Measurements from ENCODE around the gene CKS1B.

The CKS1B gene

GRCh38 chr1:155002464-155003226, 28.2 kb downstream of the CKS1B start, which contains the start of gene ZBTB7B:
Gene ZBTB7B, plus strand, starts transcription at chr1:155002802. Its CDS starts 11,859 bp downstream, at chr1:155014661.
- DNase-seq (ENCODE audit: low spot score): peak; percentile 76

- no peak for DNase-seq (ENCODE audit: low spot score)
Measured at GRCh38 chr1:155003227-155003765, 28.8 kb downstream of the CKS1B start.

GRCh38 chr1:155003766-155004351, 29.4 kb downstream of the CKS1B start:
- peak; percentile 62 for DNase-seq (ENCODE audit: low spot score)

- DNase-seq (ENCODE audit: low spot score): no peak
Measured at GRCh38 chr1:155004352-155005075, 30.0 kb downstream of the CKS1B start.

- no peak for DNase-seq (ENCODE audit: low spot score)
Measured at GRCh38 chr1:155005076-155006011, 30.9 kb downstream of the CKS1B start.

- no peak for DNase-seq (ENCODE audit: low spot score)
Measured at GRCh38 chr1:155006601-155007101, 32.2 kb downstream of the CKS1B start.

GRCh38 chr1:155007251-155007828, 32.9 kb downstream of the CKS1B start:
- DNase-seq (ENCODE audit: low spot score): no peak

GRCh38 chr1:155008015-155008941, 33.8 kb downstream of the CKS1B start:
- no peak for DNase-seq (ENCODE audit: low spot score)

- DNase-seq (ENCODE audit: low spot score): no peak
Measured at GRCh38 chr1:155009221-155009711, 34.8 kb downstream of the CKS1B start.

GRCh38 chr1:155009742-155010141, 35.3 kb downstream of the CKS1B start:
- DNase-seq (ENCODE audit: low spot score): no peak

GRCh38 chr1:155010211-155010918, 35.9 kb downstream of the CKS1B start:
- no peak for DNase-seq (ENCODE audit: low spot score)

- no peak for DNase-seq (ENCODE audit: low spot score)
Measured at GRCh38 chr1:155011004-155011416, 36.5 kb downstream of the CKS1B start.

GRCh38 chr1:155011437-155012025, 37.0 kb downstream of the CKS1B start:
- DNase-seq (ENCODE audit: low spot score): no peak

GRCh38 chr1:155012026-155012546, 37.6 kb downstream of the CKS1B start:
- DNase-seq (ENCODE audit: low spot score): peak; percentile 75

GRCh38 chr1:155012776-155013602, 38.5 kb downstream of the CKS1B start:
- DNase-seq (ENCODE audit: low spot score): no peak

GRCh38 chr1:155013632-155014031, 39.2 kb downstream of the CKS1B start:
- DNase-seq (ENCODE audit: low spot score): no peak
